Fibroblast of mammary gland (primary cell): Measurements from ENCODE around the gene TMEM181.
"Not testable (repeated sequence)": the region's sequence is repeated elsewhere in the genome, so short reads cannot be mapped to it uniquely, and the experiment has no call there.

Source experiments
- DNase-seq: peaks from one replicate; pipeline ENCODE4 v3.0.0-alpha.2; 2010; ENCODE audit warnings: low read depth
- H3K4me3 ChIP-seq: 2 replicates; pipeline ENCODE4 v1.5.1; 2011; ENCODE audit warnings: low read depth, mild to moderate bottlenecking, low read length, moderate library complexity; ENCODE audit not compliant: control insufficient read depth
- TF ChIP-seq, protein P1 (sequence below): conservative IDR thresholded peaks from 2 replicates; pipeline ENCODE4 v1.5.1; 2011; ENCODE audit warnings: low read depth, low read length, inconsistent platforms; ENCODE audit not compliant: control insufficient read depth, insufficient read depth

The TMEM181 gene

DNA sequence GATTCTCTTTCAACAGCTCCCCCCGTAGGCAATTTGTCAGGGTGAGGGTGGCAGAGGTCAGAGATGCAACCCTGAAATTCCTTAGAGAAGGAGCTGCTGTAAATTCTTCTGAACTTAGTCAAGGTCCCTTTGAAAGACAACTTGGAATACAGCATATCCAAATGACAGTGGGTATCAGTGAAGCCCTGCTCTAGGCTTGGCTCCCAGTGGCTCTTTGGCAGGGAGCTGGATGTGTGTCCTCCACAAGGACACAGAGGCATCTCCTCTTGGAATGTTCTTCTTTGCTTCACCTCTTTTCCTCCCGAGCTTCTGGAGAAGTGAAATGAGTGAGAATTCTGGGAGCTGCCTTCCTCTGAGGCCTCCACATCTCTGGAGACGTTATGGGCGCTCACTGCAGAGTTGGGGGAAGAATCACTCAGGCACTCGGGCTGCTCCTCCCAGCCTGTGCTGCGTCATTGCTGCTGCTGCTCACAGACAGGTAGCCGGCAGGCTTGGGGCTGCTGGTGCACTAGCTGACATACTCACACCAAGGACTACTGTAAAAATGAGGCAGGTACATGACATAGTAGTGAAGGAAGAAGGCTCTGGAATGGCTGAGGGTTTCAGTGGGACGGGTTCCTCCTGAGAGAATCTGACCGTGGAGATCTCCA is 50.6 kb downstream of the TMEM181 start:
- no peak for DNase-seq
- TF ChIP-seq, protein P1, sequence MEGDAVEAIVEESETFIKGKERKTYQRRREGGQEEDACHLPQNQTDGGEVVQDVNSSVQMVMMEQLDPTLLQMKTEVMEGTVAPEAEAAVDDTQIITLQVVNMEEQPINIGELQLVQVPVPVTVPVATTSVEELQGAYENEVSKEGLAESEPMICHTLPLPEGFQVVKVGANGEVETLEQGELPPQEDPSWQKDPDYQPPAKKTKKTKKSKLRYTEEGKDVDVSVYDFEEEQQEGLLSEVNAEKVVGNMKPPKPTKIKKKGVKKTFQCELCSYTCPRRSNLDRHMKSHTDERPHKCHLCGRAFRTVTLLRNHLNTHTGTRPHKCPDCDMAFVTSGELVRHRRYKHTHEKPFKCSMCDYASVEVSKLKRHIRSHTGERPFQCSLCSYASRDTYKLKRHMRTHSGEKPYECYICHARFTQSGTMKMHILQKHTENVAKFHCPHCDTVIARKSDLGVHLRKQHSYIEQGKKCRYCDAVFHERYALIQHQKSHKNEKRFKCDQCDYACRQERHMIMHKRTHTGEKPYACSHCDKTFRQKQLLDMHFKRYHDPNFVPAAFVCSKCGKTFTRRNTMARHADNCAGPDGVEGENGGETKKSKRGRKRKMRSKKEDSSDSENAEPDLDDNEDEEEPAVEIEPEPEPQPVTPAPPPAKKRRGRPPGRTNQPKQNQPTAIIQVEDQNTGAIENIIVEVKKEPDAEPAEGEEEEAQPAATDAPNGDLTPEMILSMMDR: no peak
- H3K4me3 ChIP-seq: no peak overlapping the region

GRCh38 chr6:158611039-158611438 is 51.1 kb downstream of the TMEM181 start:
- no peak overlapping the region for H3K4me3 ChIP-seq
- no peak for DNase-seq
- TF ChIP-seq, protein P1: no peak

GRCh38 chr6:158611541-158612370 is 51.9 kb downstream of the TMEM181 start:
- TF ChIP-seq, protein P1: no peak
- no peak for DNase-seq

GRCh38 chr6:158614606-158615005 is 54.7 kb downstream of the TMEM181 start:
- DNase-seq, H3K4me3 ChIP-seq: not testable (repeated sequence)

More at GRCh38 chr6:158611541-158612370, 51.9 kb downstream of the TMEM181 start:
- no peak overlapping the region for H3K4me3 ChIP-seq

GRCh38 chr6:158618289-158618688 is 58.4 kb downstream of the TMEM181 start:
- H3K4me3 ChIP-seq, DNase-seq: not testable (repeated sequence)

DNA sequence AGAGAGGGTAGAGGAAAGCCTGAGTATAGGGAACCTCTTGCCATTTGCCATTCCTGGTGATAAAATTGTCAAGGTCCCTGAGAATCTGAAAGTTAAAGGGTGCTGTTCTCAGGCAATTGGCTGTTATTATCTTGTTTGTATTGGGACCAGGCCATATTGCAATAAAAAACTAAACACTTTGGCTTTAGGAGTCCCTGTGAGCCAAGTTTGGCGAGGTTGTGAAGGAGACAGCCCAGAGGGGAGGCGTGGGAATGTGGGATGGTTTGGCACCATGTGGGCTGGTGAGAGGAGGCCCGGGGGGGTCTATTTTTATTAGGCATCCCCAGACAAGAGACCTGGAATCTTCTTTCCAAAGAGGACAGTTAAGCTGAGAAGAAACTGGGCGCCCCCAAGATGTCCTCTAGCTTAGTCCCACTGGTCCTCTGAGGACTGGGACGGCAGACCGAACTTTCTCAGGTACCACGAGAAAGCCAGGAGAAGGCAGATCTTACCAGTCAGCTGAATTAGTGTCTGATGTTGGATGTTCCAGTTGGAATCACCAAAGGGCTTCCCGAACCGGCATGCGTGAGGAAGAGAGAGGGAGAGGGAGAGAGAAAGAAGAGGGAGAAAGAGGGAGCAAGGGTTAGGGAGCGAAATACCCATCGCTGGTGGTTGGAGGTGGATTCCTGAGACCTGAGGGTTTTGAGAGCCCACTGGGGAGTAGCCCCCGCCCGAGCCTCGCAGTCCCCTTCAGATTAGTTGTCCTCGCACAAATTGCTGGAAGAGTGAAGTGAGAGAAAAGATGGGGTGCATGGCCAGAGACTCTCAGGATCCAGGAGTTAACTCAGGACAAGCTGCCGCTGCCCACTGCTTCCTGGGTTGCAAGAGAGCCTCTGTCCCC is 60.3 kb downstream of the TMEM181 start:
- TF ChIP-seq, protein P1: no peak
- no peak for DNase-seq
- no peak overlapping the region for H3K4me3 ChIP-seq

- DNase-seq: no peak
- H3K4me3 ChIP-seq: no peak overlapping the region
- TF ChIP-seq, protein P1: no peak
These were observed 61.2 kb downstream of the TMEM181 start for GRCh38 chr6:158620963-158621693.
